Activated CD4-positive, CD25-positive, alpha-beta regulatory T cell (primary cell): ENCODE measurements around the gene MYCBP.
A peak's percentile ranks its signal among the peaks of the same experiment; 100 is the strongest.
"Not testable (repeated sequence)": the region's sequence is repeated elsewhere in the genome, so short reads cannot be mapped to it uniquely, and the experiment has no call there.

Experiments used
- DNase-seq, 4 experiments: peaks; one replicate each; lab custom pipeline; 2025; lab: John Stamatoyannopoulos, UW

Gene MYCBP, protein sequence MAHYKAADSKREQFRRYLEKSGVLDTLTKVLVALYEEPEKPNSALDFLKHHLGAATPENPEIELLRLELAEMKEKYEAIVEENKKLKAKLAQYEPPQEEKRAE

GRCh38 chr1:38873027-38873969, at the start of gene MYCBP:
TSS of gene MYCBP (minus strand) at chr1:38873348. CDS start at chr1:38873305, 43 bp downstream.
- peak; percentile 88 to 95 (median 94) for DNase-seq

- no peak for DNase-seq
These were observed 46.0 kb upstream of the MYCBP start for GRCh38 chr1:38919130-38919529.

- DNase-seq, result no peak
These were observed 45.4 kb upstream of the MYCBP start for GRCh38 chr1:38918568-38918967.

- no peak for DNase-seq
These were observed 44.6 kb upstream of the MYCBP start for GRCh38 chr1:38917772-38918171.

GRCh38 chr1:38917337-38917736, 44.2 kb upstream of the MYCBP start:
- no peak for DNase-seq

DNA sequence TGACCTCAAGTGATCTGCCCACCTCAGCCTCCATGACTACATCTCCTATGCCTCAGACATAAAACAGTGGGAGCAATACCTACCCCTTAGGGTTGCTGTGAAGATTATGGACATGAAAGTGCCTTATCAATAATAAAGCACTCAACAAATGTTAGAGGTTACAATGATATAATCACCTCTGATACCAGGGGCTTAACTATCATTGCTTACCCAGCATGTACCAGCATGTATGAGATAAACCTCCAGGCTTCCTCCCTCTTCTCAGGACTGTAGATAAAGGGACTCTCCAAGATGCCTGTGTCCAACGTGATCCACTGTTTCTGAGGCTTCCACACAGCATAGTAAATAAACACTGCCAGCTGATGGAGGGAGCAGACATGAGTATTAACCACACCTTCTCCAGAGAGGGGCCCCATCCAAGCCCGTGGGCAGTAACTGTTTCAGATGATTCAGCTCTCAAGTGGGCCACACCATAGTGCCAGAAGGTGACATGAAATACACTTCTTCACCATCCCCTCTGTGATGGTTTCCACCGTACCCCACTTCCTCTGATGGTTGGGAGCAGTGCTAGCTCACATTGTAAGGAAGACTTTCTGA, 42.3 kb upstream of the MYCBP start:
- no peak for DNase-seq

GRCh38 chr1:38914908-38915307, 41.8 kb upstream of the MYCBP start:
- not testable (repeated sequence) for DNase-seq

- DNase-seq, result no peak
These were observed 35.7 kb upstream of the MYCBP start for GRCh38 chr1:38908821-38909220.

GRCh38 chr1:38905985-38906384, 32.8 kb upstream of the MYCBP start:
- DNase-seq, result no peak

- DNase-seq, result no peak
These were observed 26.4 kb upstream of the MYCBP start for GRCh38 chr1:38899560-38899959.

DNA sequence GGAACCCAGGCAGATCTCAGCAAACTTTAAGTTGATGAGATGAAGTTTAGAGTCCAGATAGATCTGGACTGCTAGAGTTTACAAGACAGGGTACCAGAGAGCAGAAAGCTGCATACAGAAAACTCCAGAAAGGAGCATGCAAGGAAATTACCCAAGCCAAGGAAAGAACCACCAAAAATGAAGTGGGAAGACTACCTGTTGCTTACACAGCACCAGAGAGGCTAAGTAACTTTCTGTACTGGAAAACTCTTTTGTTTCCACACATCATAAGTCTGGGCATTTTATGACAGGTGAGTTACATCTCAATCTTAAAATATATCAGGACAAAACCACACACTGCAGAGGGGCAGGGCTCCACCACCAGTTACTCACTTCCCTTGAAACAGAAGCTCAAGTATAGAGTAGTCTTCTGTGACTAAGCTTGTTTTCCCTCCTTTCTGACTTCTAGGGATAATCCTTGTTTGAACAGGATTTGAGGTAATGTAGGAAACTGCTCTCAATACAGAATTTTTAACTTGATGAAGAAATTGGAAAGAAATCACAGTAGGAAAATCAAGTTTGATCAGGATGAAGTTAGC, 25.6 kb upstream of the MYCBP start:
- no peak for DNase-seq

DNA sequence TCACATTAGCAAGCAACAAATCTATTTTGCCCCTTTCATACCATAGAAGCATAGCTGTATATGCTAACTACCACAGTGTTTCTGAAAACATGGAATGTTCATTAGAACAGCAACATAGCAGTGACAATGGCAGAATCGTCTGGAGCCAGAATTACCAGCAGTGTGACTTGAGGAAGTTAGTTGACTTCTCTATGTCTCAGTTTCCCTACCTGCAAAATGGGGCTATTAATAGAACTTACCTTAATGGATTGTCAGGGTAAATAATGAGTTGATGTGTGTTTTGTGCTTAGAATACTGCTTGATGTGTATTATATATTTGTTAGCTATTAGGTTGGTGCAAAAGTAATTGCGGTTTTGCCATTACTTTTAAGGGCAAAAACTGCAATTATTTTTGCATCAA, 23.0 kb upstream of the MYCBP start:
- no peak for DNase-seq

- DNase-seq, result no peak
These were observed 19.8 kb upstream of the MYCBP start for GRCh38 chr1:38892976-38893375.

- no peak for DNase-seq
These were observed 18.6 kb upstream of the MYCBP start for GRCh38 chr1:38891753-38892152.

- DNase-seq, result no peak
These were observed 16.4 kb upstream of the MYCBP start for GRCh38 chr1:38889589-38889988.

DNA sequence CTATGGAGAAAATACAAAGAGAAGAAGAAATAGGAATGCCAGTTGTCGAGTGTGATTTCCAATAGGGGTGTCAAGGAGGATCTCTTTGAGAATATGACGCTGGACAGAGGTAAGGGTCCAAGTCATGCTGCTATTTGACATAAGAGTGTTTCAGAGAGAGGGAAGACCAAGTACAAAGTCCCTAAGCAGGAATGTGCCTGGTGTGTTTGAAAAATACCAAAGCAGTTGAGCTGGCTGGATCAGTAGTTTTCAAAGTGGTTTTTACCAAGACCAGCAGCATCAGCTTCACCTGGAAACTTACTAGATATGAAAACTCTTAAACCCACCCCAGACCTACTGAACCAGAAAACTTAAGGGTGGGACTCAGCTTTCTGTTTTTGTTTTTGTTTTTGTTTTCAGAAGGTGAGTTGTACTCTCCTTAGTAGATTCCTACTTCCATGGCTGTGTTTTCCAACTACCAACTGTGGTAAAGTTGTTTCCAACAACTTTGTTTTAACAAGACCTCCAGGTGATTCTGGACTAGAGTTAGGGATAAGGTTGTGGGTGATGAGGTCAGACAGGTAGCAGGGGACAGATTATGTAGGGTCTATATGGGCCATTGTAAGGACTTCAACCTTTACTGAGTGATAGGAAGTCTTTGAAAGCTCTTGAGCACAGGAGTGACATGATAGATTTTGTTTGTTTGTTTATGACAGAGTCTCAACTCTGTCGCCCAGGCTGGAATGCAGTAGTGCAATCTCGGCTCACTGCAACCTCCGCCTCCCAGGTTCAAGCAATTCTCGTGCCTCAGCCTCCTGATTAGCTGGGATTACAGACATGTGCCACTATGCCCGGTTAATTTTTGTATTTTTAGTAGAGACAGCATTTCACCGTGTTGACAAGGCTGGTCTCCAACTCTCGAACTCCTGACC, 15.5 kb upstream of the MYCBP start:
- no peak for DNase-seq

- no peak for DNase-seq
These were observed 11.9 kb upstream of the MYCBP start for GRCh38 chr1:38885092-38885491.

DNA sequence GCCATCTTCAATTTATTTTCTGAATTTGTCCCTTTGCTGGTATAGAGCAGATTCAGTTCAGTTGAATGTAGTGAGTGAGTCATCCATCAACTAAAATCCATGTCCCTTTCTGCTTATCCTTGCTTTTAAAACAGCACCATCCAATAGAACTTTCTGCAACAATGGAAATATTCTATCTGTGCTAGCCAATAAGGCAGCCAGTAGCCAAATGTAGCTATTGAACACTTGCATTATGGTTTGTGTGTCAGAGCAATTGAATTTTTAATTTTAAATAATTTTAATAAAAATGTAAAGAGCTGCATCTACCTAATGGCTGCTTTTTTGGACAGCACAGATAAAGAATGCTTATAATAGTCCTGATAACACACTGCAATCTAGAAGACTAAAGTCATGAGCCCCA, 8.3 kb upstream of the MYCBP start, which contains the start of gene GJA9:
GJA9 (minus strand) TSS at position 101 of the 400 bp plus-strand sequence. CDS start 5,489 bp downstream, outside the sequence.
- no peak for DNase-seq

DNA sequence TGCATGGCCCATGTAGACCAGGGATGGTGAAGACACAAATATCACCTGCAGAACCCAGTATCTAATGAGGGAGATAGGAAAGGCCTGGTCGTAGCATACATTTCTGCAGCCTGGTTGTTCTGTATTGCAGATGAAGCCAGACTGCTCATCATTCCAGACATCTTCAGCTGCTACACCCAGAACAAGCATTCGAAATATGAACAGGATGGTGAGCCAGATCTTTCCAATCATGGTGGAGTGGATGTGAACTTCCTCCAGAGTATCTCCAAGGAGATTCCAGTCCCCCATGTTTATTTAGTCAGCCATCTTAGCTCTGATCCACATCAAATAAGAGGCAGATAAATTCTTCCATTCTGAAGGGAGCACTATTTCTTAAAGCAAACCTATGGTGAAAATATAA, 2.7 kb upstream of the MYCBP start:
- no peak for DNase-seq

- peak in 2 of 4 experiments; percentile 24 to 26 for DNase-seq
These were observed 634 bp downstream of the MYCBP start for GRCh38 chr1:38872401-38873026.

GRCh38 chr1:38870996-38871395, 2.2 kb downstream of the MYCBP start:
- DNase-seq, result no peak
